COLO668 (cell line): ENCODE data around the gene NAPEPLD.
"Not testable (repeated sequence)": the region's sequence is repeated elsewhere in the genome, so short reads cannot be mapped to it uniquely, and the experiment has no call there.

Source experiments
- DNase-seq: peaks from one replicate; lab custom pipeline; 2025; ENCODE audit not compliant: unreplicated experiment; lab: John Stamatoyannopoulos, UW

The NAPEPLD gene

DNA sequence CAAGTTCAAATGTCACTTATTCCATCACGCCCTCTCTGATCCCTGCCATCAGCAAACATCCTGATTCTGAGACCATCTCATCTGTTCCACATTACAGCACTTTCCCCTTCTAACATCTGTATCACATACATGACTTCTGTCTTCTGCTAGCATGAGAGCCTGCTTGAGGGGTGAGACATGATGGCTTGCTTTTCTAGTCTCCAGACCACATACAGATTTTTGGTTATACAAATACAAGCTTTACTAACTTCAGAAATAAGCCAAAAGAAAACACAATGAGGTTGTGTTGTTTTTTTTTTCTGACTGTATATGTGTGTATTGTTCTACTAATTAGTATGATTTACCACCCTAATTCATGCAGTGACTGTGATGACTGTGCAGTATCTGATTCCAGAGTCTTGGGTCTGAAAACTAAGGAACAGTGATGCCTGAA, 34.3 kb downstream of the NAPEPLD start:
- DNase-seq: no peak

GRCh38 chr7:103113164-103113563, 35.7 kb downstream of the NAPEPLD start:
- DNase-seq: no peak

- not testable (repeated sequence) for DNase-seq
Observed at GRCh38 chr7:103106703-103107070, 42.2 kb downstream of the NAPEPLD start.

DNA sequence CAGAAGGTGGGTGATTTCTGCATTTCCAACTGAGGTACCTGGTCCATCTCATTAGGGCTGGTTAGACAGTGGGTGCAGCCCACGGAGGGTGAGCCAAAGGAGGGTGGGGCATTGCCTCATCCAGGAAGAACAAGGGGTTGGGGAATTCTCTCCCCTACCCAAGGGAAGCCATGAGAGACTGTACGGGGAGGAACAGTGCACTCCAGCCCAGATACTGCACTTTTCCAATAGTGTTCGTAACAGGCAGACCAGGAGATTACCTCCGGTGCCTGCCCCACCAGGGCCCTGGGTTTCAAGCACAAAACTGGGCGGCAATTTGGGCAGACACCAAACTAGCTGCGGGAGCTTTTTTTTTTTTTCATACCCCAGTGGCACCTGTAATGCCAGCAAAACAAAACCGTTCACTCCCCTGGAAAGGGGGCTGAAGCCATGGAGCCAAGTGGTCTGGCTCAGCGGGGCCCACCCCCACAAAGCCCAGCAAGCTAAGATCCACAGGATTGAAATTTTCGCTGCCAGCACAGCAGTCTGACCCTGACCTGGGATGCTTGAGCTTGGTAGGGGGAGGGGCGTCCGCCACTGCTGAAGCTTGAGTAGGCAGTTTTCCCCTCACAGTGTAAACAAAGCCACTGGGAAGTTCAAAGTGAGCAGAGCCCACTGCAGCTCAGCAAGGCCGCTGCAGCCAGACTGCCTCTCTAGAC, 42.7 kb downstream of the NAPEPLD start:
- DNase-seq: no peak

GRCh38 chr7:103101543-103101942, 47.4 kb downstream of the NAPEPLD start:
- DNase-seq: no peak

- no peak for DNase-seq
Observed at GRCh38 chr7:103100348-103100747, 48.6 kb downstream of the NAPEPLD start.

GRCh38 chr7:103097041-103097440, 51.9 kb downstream of the NAPEPLD start:
- no peak for DNase-seq

DNA sequence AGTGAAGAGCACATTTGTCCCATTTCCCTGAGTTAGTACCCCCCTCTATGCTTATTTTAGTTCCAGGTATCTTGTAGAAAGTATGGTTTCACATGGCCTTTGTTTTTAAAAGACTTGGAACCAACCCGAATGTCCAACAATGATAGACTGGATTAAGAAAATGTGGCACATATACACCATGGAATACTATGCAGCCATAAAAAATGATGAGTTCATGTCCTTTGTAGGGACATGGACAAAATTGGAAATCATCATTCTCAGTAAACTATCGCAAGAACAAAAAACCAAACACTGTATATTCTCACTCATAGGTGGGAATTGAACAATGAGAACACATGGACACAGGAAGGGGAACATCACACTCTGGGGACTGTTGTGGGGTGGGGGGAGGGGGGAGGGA, 53.3 kb downstream of the NAPEPLD start:
- DNase-seq: not testable (repeated sequence)

- no peak for DNase-seq
Observed at GRCh38 chr7:103094102-103094501, 54.8 kb downstream of the NAPEPLD start.

- DNase-seq: no peak
Observed at GRCh38 chr7:103093429-103093828, 55.5 kb downstream of the NAPEPLD start.

- DNase-seq: not testable (repeated sequence)
Observed at GRCh38 chr7:103092321-103092720, 56.6 kb downstream of the NAPEPLD start.

DNA sequence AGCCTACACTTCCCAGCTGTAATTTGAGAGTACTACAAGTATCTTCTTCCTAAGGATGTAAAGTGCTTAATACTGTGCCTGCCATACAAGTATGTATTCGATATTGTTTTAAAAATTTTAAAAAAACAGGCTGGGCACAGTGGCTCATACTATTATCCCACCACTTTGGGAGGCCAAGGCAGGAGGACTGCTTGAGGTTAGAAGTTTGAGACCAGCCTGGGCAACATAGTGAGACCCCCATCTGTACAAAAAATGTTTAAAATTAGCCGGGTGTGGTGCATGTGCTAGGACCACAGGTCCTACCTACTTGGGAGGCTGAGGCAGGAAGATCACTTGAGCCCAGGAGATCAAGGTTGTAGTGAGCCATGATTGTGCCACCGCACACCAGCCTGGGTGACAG, 65.7 kb downstream of the NAPEPLD start:
- no peak for DNase-seq

- no peak for DNase-seq
Observed at GRCh38 chr7:103082497-103082896, 66.4 kb downstream of the NAPEPLD start.

DNA sequence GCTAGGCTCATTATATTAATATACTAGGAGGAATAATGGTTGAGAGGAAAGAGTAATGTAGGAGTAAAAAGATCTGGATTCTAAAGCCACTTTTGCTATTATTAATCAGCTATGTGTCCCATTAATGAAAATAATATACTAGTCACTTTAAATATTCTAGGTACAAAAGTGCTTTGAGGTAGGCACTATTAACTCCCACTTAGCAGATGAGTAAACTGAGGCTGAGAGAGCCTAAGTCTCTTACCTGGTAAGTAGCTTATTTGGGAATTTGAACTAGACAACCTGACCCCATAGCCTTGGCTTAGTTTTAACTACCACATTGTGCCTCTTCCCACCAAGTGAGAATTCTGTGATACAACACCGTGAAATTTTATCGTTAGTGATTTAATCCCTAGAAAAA, 68.0 kb downstream of the NAPEPLD start:
- no peak for DNase-seq

DNA sequence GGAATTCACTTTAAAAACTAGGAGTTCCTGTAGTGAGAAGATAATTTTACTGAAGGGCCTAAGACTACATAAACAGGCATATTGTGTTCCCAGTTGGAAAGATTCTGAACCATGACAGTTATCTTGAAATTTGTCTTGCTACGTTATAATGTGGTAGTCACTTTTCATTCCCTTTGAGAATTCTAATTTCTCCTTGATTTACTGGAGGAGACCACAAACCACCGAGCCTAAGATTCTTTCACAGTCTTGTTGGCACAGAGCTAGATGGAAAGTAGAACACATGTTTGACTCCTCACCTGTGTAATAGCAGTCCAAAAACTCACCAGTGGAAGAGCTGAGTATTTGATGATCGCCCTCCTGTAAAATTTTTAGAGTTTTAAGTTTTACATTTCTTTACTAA, 69.1 kb downstream of the NAPEPLD start:
- DNase-seq: no peak

- DNase-seq: not testable (repeated sequence)
Observed at GRCh38 chr7:103078226-103078625, 70.7 kb downstream of the NAPEPLD start.

GRCh38 chr7:103077318-103077717, 71.6 kb downstream of the NAPEPLD start:
- DNase-seq: no peak

DNA sequence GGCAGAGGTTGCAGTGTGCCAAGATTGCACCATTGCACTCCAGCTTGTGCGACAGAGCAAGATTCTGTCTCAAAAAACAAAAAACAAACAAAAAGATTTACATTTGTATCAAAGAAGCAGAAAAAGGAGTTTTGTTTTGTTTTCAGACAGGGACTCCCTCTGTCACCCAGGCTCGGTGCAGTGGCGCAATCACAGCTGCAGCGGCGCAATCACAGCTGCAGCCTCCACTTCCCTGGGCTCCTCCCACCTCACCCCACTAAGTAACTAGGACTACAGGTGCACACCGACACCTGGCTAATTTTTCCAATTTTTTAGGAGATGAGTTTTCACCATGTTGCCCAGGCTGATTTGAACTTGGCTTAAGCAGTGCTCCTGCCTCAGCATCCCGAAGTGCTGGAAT, 72.1 kb downstream of the NAPEPLD start:
- no peak for DNase-seq

GRCh38 chr7:103075337-103075918, 73.5 kb downstream of the NAPEPLD start:
- DNase-seq: peak; percentile 51

- DNase-seq: peak; percentile 94
Observed at GRCh38 chr7:103074519-103075336, 74.2 kb downstream of the NAPEPLD start, which contains the start of the genes ARMC10 and FBXL13. TSS of gene ARMC10 (plus strand) at chr7:103075140. CDS start at chr7:103075273, 133 bp downstream. TSS of gene FBXL13 (minus strand) at chr7:103074796.

GRCh38 chr7:103073989-103074518, 74.8 kb downstream of the NAPEPLD start:
- no peak for DNase-seq

DNA sequence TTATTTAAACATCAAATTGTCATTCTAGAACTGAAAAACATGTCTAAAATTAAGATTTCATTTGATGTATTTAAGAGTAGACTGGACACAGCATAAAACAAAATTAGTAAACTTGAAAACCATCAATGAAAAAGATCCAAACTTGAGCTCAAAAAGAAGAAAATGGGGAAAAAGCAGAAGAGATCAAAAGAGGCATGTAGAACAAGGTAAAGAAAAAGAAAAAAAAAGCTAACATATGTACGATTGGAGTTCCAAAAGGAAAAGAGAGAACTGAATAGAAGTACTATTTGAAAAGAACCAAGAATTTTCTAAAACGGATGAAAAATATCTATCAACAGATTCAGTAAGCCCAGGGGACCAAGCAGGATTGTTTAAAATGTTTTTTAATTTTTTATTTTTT, 77.9 kb downstream of the NAPEPLD start:
- DNase-seq: no peak
